Endothelial cell of umbilical vein (primary cell): ENCODE results near the gene TMUB2.

ENCODE experiments used
- CTCF ChIP-seq, 2 donors: IDR thresholded peaks; 1 replicate in 1 of 2; 2 replicates in 1 of 2; pipeline ENCODE4 v1.5.1; 2011; ENCODE audit warnings: low read length in 2 of 2, mild to moderate bottlenecking in 2 of 2, moderate library complexity in 2 of 2, control low read depth in 1 of 2, inconsistent platforms in 1 of 2, low read depth in 1 of 2; ENCODE audit not compliant: insufficient read depth in 1 of 2; ENCODE audit errors: extremely low read depth in 1 of 2
- POLR2AphosphoS5 ChIP-seq: IDR thresholded peaks from 2 replicates; pipeline ENCODE4 v1.6.1; 2012; ENCODE audit warnings: low read depth, mild to moderate bottlenecking, control low read depth, low read length, moderate library complexity; ENCODE audit not compliant: insufficient read depth

DNA sequence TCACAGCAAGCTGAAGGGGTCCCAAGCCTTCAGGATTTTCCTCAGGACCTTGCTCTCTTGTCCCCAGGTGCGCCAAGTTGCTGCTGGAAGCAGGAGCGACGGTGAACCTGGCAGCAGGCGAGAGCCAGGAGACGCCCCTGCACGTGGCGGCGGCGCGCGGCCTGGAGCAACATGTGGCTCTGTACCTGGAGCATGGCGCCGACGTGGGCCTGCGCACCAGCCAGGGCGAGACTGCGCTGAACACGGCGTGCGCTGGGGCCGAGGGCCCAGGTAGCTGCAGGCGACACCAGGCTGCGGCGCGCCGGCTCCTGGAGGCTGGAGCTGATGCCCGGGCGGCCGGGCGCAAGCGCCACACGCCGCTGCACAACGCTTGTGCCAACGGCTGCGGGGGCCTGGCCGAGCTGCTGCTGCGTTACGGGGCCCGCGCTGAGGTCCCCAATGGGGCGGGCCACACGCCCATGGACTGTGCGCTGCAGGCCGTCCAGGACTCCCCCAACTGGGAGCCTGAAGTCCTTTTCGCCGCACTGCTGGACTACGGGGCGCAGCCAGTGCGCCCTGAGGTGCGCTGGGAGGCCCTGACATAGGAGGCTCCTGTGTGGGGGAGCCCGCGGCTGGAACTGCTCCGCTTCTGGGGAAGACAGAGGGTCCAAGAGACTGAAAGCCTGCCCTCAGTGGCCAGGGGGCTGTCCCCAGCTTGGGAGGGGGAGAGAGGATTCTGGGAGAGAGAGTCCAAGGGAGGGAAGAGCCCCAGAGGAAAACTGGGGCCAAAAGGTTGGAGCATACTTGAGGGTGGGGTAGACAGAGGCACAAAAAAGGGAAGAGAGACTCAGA lies 9.9 kb upstream of the TMUB2 start:
- TF ChIP-seq POLR2AphosphoS5 (no peak), CTCF (IDR thresholded peaks at IDR 0.05; ENCODE audit: extremely low read depth in 1 of 2, insufficient read depth in 1 of 2, low read depth in 1 of 2, low read length in 2 of 2) (no peak)
